ENCODE measurements around the gene COX6A2.

- no peak for TF ChIP-seq CTCF (IDR thresholded peaks at IDR 0.05)
- TF ChIP-seq POLR2A (IDR thresholded peaks at IDR 0.05): no peak
Observed at GRCh38 chr16:31436221-31437045, 8.3 kb upstream of the COX6A2 start.

Measured in gastroesophageal sphincter (tissue), 3 donors.